K562 (cell line): ENCODE measurements around the gene KIF18B. TPM values are rescaled to one million over a fixed set of nuclear protein-coding genes. Genes with fewer than 3 reads are reported as not detected.

Experiments used
- ATAC-seq: fragments of 200-7000 bp; cut with Tn5 transposase; 3 replicates; pipeline ENCODE4 v1.9.1; 2020; ENCODE audit warnings: moderate library complexity
- BruUV-seq: library from RNA; stranded (reverse); fragments of 400-500 nt; replicated peaks from 2 replicates; lab custom pipeline; 2021; lab: Mats Ljungman, UMichigan
- CTCF ChIA-PET: fragments of 300-600 bp; formaldehyde crosslinking; extraction: SDS; loops from one replicate; lab custom pipeline; 2021; ENCODE audit warnings: low intra/inter-chr PET ratio; lab: Yijun Ruan, JAX
- POLR2A ChIA-PET: fragments of 300-600, 350-650 bp; sonication (Branson Sonifier 250); formaldehyde crosslinking; extraction: SDS; loops from one replicate; lab custom pipeline; 2021; ENCODE audit warnings: antibody characterized with exemption, inconsistent platforms; lab: Yijun Ruan, JAX
- DNase-seq, 4 experiments: peaks; one replicate each; pipeline versions ENCODE4 v3.0.0 to v3.0.0-alpha.2; 2011 to 2018; ENCODE audit warnings: low spot score in 3 of 4, mixed read lengths in 3 of 4; ENCODE audit errors: extremely low read depth in 1 of 4
- FAIRE-seq: peaks from 2 replicates; lab custom pipeline; 2011; peaks lifted over from hg19 to GRCh38; lab: Jason Lieb, UNC
- H2AFZ ChIP-seq: 2 replicates; pipeline ENCODE4 v1.6.0; 2011; ENCODE audit warnings: low read depth, low read length, control low read depth, inconsistent platforms
- H3K27ac ChIP-seq: fragments of 200-600 bp; 3 replicates; pipeline ENCODE4 v1.8.0; 2011; ENCODE audit warnings: low read depth, mild to moderate bottlenecking, control low read depth, inconsistent platforms, low read length, moderate library complexity, mixed read lengths; ENCODE audit errors: extremely low read depth
- H3K27me3 ChIP-seq, 2 experiments: fragments of 300-600 bp in 1 of 2; 2 replicates in 1 of 2; 3 replicates in 1 of 2; pipeline versions ENCODE4 v1.6.0 to v1.8.0; 2011; ENCODE audit warnings: inconsistent platforms in 2 of 2, low read length in 2 of 2, mild to moderate bottlenecking in 1 of 2, mixed read lengths in 1 of 2, moderate library complexity in 1 of 2; ENCODE audit not compliant: control insufficient read depth in 2 of 2, insufficient read depth in 2 of 2
- H3K36me3 ChIP-seq: fragments of 300-600 bp; 3 replicates; pipeline ENCODE4 v1.8.0; 2011; ENCODE audit warnings: mild to moderate bottlenecking, low read length, inconsistent platforms; ENCODE audit not compliant: control insufficient read depth, insufficient read depth
- H3K4me1 ChIP-seq, 2 experiments: fragments of 200-600 bp in 1 of 2; replicated peaks in 1 of 2; 2 replicates in 1 of 2; 3 replicates in 1 of 2; pipeline versions ENCODE4 v1.5.1 to v1.8.0; 2011; ENCODE audit warnings: inconsistent platforms in 2 of 2, low read length in 2 of 2, mild to moderate bottlenecking in 1 of 2, mixed read lengths in 1 of 2, moderate library complexity in 1 of 2; ENCODE audit not compliant: control insufficient read depth in 2 of 2, insufficient read depth in 2 of 2
- H3K4me2 ChIP-seq: 2 replicates; pipeline ENCODE4 v1.6.1; 2011; ENCODE audit warnings: low read length, control low read depth, inconsistent platforms, mixed read lengths; ENCODE audit not compliant: insufficient read depth
- H3K4me3 ChIP-seq: fragments of 200-600 bp; sonication (generic), shearing (Covaris generic); 2 replicates; pipeline ENCODE4 v1.5.1; 2016; ENCODE audit warnings: control low read depth, inconsistent platforms
- H3K79me2 ChIP-seq: fragments of 200-600 bp; 3 replicates; pipeline ENCODE4 v1.8.0; 2011; ENCODE audit warnings: low read length, inconsistent platforms; ENCODE audit not compliant: control insufficient read depth, insufficient read depth
- H3K9ac ChIP-seq, 2 experiments: 2 replicates each; pipeline versions ENCODE4 v1.6.0 to v1.6.1; 2011; ENCODE audit warnings: low read depth in 2 of 2, low read length in 2 of 2, control low read depth in 1 of 2, inconsistent platforms in 1 of 2, mild to moderate bottlenecking in 1 of 2, mixed read lengths in 1 of 2; ENCODE audit not compliant: insufficient read depth in 1 of 2
- H3K9me1 ChIP-seq: one replicate; pipeline ENCODE4 v1.6.0; 2011; ENCODE audit warnings: inconsistent platforms, mild to moderate bottlenecking, low read length, moderate library complexity; ENCODE audit not compliant: control insufficient read depth, insufficient read depth
- H3K9me3 ChIP-seq: replicated peaks from 2 replicates; pipeline ENCODE4 v1.5.1; 2011; ENCODE audit warnings: low read depth, low read length, inconsistent platforms; ENCODE audit not compliant: control insufficient read depth, insufficient read depth
- H4K20me1 ChIP-seq: replicated peaks from 2 replicates; pipeline ENCODE4 v1.6.1; 2011; ENCODE audit warnings: low read length, inconsistent platforms, mixed read lengths; ENCODE audit not compliant: control insufficient read depth, insufficient read depth
- HNRNPH1 ChIP-seq: fragments of 200-400 bp; formaldehyde crosslinking; optimal IDR thresholded peaks from 2 replicates; pipeline ENCODE3; 2017; ENCODE audit warnings: low read depth, mild to moderate bottlenecking, low read length, moderate library complexity
- POLR2A ChIP-seq: fragments of 450-650 bp; conservative IDR thresholded peaks from 2 replicates; pipeline ENCODE4 v1.6.1; 2016
- POLR2AphosphoS2 ChIP-seq: IDR thresholded peaks from 2 replicates; pipeline ENCODE4 v1.6.1; 2012; ENCODE audit warnings: low read length, improper control_type of control experiment
- POLR2B ChIP-seq: fragments of 450-650 bp; IDR thresholded peaks from 2 replicates; pipeline ENCODE4 v1.6.1; 2018; ENCODE audit warnings: low read depth; ENCODE audit not compliant: partially characterized antibody
- POLR2G ChIP-seq: fragments of 200-400 bp; formaldehyde crosslinking; IDR thresholded peaks from 2 replicates; pipeline ENCODE4 v1.6.1; 2017; ENCODE audit warnings: low read depth, mild to moderate bottlenecking, antibody characterized with exemption, low read length, moderate library complexity
- POLR2H ChIP-seq: IDR thresholded peaks from 2 replicates; pipeline ENCODE4 v1.6.1; 2016; ENCODE audit warnings: missing genetic modification characterization, low read depth, mild to moderate bottlenecking, control low read depth, missing compliant biosample characterization, moderate library complexity
- RBM22 ChIP-seq: fragments of 200-400 bp; formaldehyde crosslinking; IDR thresholded peaks from 2 replicates; pipeline ENCODE4 v1.6.1; 2018; ENCODE audit warnings: low read length, low read depth; ENCODE audit not compliant: poor library complexity, severe bottlenecking
- SUPT5H ChIP-seq: fragments of 450-650 bp; IDR thresholded peaks from 2 replicates; pipeline ENCODE4 v1.6.1; 2016
- WGBS: fragments of 100-300 bp; shearing (Covaris generic); methylation state at CpG from one replicate; pipeline ENCODE4 v1.1.6; 2016; ENCODE audit warnings: low coverage, mixed read lengths; ENCODE audit not compliant: insufficient coverage; ENCODE audit errors: missing lambda C conversion rate; 5-methylcytosine and 5-hydroxymethylcytosine counted together
- in situ Hi-C: fragments of 300-500 bp; cut with MboI; formaldehyde crosslinking; loops from 4 replicates; pipeline ENCODE4 v1.15.0; 2018; ENCODE audit warnings: inconsistent platforms, mixed read lengths
- intact Hi-C: fragments of 100-400 bp; cut with micrococcal nuclease; formaldehyde crosslinking; loops from 2 replicates; pipeline ENCODE4 v1.14.2; 2022
- polyA plus RNA-seq, 8 experiments: library from polyadenylated mRNA; depleted of rRNA in 4 of 8; stranded (reverse) in 5 of 8; unstranded in 3 of 8; fragments of >200 nt; fragmentation: Nextera tagmentation in 2 of 8; fragmentation: Illumina TruSeq in 1 of 8; extraction: Ambion mirVana in 2 of 8; extraction: Trizol in 1 of 8; gene quantifications; 2 replicates each; pipeline versions ENCODE4 v1.2.1 to v1.2.3, GENCODE V29; 2011 to 2014; ENCODE audit warnings: inconsistent platforms in 1 of 8, missing spikeins in 1 of 8
- total RNA-seq, 7 experiments: library from RNA; depleted of rRNA in 6 of 7; stranded (reverse); fragments of >200 nt in 6 of 7; fragmentation: Illumina TruSeq in 2 of 7; extraction: Trizol in 2 of 7; gene quantifications; 2 replicates each; pipeline versions ENCODE4 v1.2.1 to v1.2.3, GENCODE V29; 2011 to 2021; ENCODE audit warnings: low replicate concordance in 1 of 7

The KIF18B gene
- total and polyA plus RNA-seq, 9 of the 15 experiments (the other 6 are each of a cell fraction or from before 2014, with no cell fraction given), result 2.0 to 42.8 (median 13.2) TPM

DNA sequence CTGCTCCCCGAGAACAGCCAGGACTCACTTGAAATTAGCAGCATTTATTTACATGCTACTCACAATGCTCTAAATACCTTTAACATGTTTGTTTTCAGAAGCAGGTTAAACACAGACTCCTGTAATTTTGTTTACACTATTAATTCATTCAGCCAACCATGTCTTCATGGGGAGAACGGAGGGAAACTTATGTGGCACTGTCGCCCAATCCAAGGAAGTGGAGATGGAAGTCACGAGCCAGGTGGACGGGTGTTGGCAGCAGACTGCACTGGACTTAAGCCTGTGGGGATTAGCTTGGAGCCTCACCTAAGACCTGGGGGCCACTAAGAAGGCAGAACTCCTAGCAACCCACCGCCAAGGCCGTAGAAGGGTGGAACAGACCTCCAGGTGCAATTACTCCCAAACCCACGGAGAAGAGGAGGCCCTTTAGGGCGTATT lies 23.4 kb downstream of the KIF18B start:
- POLR2A ChIA-PET, result interaction anchor here (0.9 to 1.1 kb wide), 2 partner anchors 13 to 148 kb away, joined by 3 to 4 read pairs; no protein-coding TSS in a partner anchor
- intact Hi-C loops, result no loop called here
- in situ Hi-C loops, result loop anchor here (5.0 kb wide), 1 partner anchor 183 kb away; no protein-coding TSS in a partner anchor

DNA sequence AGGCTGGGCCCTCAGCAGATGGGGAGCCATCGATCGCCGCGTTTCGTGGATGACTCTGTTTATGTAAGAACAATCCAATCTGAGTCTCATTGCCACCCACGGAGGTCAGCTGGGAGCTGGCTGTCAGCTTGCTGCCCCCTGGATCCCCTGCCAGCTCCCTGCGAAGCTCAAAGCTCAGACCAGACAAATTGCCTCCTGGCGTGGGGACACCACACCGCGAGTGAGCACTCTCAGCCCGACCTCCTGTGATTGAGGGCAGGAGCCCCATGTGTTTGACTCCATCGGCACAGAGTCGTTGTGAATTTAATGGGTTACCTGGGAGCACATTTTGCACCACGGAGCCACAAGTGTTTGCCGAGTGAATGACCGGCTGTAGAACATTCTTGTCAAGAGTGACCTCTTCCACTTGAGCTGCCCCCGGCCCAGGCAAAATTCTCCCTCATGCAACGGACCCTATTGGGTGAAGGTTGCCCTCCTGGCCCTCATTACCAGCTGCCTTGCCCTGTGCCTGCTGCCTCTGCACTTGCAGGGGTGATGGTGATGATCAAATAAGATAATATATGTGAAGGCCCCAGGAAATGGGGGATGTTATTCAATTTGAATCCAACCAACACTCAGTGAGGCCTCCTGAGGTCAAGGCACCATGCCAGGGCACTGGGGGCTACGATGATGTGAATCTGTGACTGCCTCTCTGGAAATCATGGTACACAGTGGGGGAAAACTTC lies 24.7 kb downstream of the KIF18B start:
- Histone ChIP-seq H2AFZ (no peak overlapping the region), H3K36me3 (peaks cover 23% of the 10 kb centered on the region; the same call in 2 of the 3 replicates), H3K9me3 (no peaks in the 10 kb centered on the region), H3K27me3 (peaks cover 2 to 8% of the 10 kb centered on the region in 2 experiments; a peak in 1 of 5 replicates), H3K27ac (no peak overlapping the region), H3K9me1 (no peaks in the 10 kb centered on the region), H3K4me1 (peaks cover 0 to 2% of the 10 kb centered on the region in 2 experiments; a peak in 3 of 5 replicates), H3K9ac (no peak overlapping the region), H3K4me3 (no peak overlapping the region), H3K4me2 (no peak overlapping the region), H4K20me1 (peaks cover 10% of the 10 kb centered on the region; the same call in 1 of the 2 replicates), H3K79me2 (no peaks in the 10 kb centered on the region)
- TF ChIP-seq RBM22 (peak; percentile 28), POLR2AphosphoS2 (no peak), POLR2G (peak; percentile 72)
- BruUV-seq, result no TSS peak
- ATAC-seq (no peak), FAIRE-seq (no peak), DNase-seq (no peak)
- intact Hi-C loops (no loop called here), in situ Hi-C loops (loop anchor here (5.0 kb wide), 1 partner anchor 184 kb away; no protein-coding TSS in a partner anchor)
- ChIA-PET CTCF (no interaction called here), POLR2A (interaction anchor here (0.6 to 1.1 kb wide), 3 partner anchors 91 to 181 kb away, joined by 3 to 4 read pairs (median 4); no protein-coding TSS in a partner anchor)
- WGBS, result 46% methylated on average over 19 of the region's 19 CpGs

More for the DNA sequence above, 23.4 kb downstream of the KIF18B start:
- CTCF ChIA-PET, result no interaction called here
- no peak overlapping the region for H3K4me3 ChIP-seq
- H3K9me1 ChIP-seq, result no peaks in the 10 kb centered on the region
- H2AFZ ChIP-seq, result no peak overlapping the region
- DNase-seq, result no peak
- no peak; the same call in 2 of the 3 replicates for ATAC-seq
- no TSS peak for BruUV-seq
- H3K27ac ChIP-seq, result no peak overlapping the region
- FAIRE-seq, result no peak
- H4K20me1 ChIP-seq, result peaks cover 10% of the 10 kb centered on the region; the same call in 1 of the 2 replicates
- no peaks in the 10 kb centered on the region for H3K9me3 ChIP-seq
- no peaks in the 10 kb centered on the region for H3K79me2 ChIP-seq
- H3K4me2 ChIP-seq, result no peak overlapping the region
- no peak overlapping the region for H3K9ac ChIP-seq
- H3K27me3 ChIP-seq, result peaks cover 2 to 8% of the 10 kb centered on the region in 2 experiments; a peak in 1 of 5 replicates
- 47% methylated on average over 9 of the region's 9 CpGs for WGBS
- H3K4me1 ChIP-seq, result peaks cover 0 to 2% of the 10 kb centered on the region in 2 experiments; a peak in 3 of 5 replicates
- peaks cover 35% of the 10 kb centered on the region; the same call in 2 of the 3 replicates for H3K36me3 ChIP-seq
- no peak for TF ChIP-seq HNRNPH1
- 0 out of 2 replicates have a peak, but pooled peaks have one; percentile 47 for TF ChIP-seq POLR2H (tag)
- TF ChIP-seq POLR2B, result peak; percentile 36
- TF ChIP-seq SUPT5H, result peak; percentile 53
- TF ChIP-seq POLR2AphosphoS2, result peak; percentile 95
- peak; percentile 58; the same call in 1 of the 2 replicates for TF ChIP-seq POLR2A
